PC-3 (cell line): ENCODE measurements around the gene KIAA1328.

Experiments
- EZH2 ChIP-seq: fragments of 300-600 bp; sonication (generic); IDR thresholded peaks from one replicate; pipeline ENCODE4 v1.6.1; 2017; ENCODE audit warnings: antibody characterized with exemption, mild to moderate bottlenecking, low read length; ENCODE audit not compliant: unreplicated experiment
- TF ChIP-seq, protein P1 (sequence below): fragments of 300-600 bp; sonication (generic); conservative IDR thresholded peaks from 2 replicates; pipeline ENCODE4 v1.5.1; 2017; ENCODE audit warnings: antibody characterized with exemption, low read depth, mild to moderate bottlenecking, low read length

DNA sequence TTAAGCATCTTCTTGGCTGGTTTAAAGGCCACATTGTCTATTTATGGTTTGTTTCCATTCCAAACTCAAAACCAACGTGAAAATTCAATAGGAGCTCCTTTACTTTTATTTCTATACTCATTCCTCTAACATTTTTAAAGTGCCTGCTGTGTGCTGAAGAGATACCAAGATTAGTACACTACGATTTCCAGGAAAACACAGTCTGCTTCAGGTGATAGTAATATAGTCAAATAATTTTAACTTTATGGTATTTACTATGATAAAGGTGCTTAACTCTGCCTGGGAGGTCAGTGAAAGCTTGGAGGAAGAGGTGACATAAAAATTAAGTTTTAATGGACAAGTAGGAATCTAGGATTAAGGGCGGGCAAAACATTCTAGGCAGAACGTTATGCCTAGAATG, 121.4 kb downstream of the KIAA1328 start:
- TF ChIP-seq, protein P1, sequence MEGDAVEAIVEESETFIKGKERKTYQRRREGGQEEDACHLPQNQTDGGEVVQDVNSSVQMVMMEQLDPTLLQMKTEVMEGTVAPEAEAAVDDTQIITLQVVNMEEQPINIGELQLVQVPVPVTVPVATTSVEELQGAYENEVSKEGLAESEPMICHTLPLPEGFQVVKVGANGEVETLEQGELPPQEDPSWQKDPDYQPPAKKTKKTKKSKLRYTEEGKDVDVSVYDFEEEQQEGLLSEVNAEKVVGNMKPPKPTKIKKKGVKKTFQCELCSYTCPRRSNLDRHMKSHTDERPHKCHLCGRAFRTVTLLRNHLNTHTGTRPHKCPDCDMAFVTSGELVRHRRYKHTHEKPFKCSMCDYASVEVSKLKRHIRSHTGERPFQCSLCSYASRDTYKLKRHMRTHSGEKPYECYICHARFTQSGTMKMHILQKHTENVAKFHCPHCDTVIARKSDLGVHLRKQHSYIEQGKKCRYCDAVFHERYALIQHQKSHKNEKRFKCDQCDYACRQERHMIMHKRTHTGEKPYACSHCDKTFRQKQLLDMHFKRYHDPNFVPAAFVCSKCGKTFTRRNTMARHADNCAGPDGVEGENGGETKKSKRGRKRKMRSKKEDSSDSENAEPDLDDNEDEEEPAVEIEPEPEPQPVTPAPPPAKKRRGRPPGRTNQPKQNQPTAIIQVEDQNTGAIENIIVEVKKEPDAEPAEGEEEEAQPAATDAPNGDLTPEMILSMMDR, result no peak
- TF ChIP-seq EZH2, result no peak
